Activated CD4-positive, alpha-beta memory T cell treated with anti-CD3 and anti-CD28 coated beads, Interleukin-2, amount 10 ng/mL, durations not matched to agents 7 days and 5 days (primary cell): ENCODE results near the gene CEP41. TPM values are rescaled to one million over a fixed set of nuclear protein-coding genes. Genes with fewer than 3 reads are reported as not detected.

Source experiments
- total RNA-seq, 2 experiments: library from RNA; stranded (reverse); gene quantifications; one replicate each; pipeline ENCODE4 v1.2.3, GENCODE V29; 2021

CEP41 gene
- total RNA-seq, 2 experiments from 2014 or later, result 13.2 to 15.7 TPM

Other genes starting within 250 kb of the CEP41 start
- gene TMEM209, start 235.6 kb downstream of the CEP41 start, total RNA-seq, result 10 to 100 TPM; 35.5 to 35.7 TPM
- not detected for gene SSMEM1, start 233.2 kb downstream of the CEP41 start, total RNA-seq
- gene CPA2, start 174.2 kb downstream of the CEP41 start, total RNA-seq, result not detected
- gene CPA4, start 147.9 kb downstream of the CEP41 start, total RNA-seq, result not detected
- not detected for gene CPA5, start 96.2 kb downstream of the CEP41 start, total RNA-seq
- not detected for gene CPA1, start 60.5 kb downstream of the CEP41 start, total RNA-seq
- gene MEST, start 51.1 kb upstream of the CEP41 start, total RNA-seq, result under 1 TPM; 0.55 to 0.68 TPM
- gene COPG2, start 227.7 kb upstream of the CEP41 start, total RNA-seq, result 10 to 100 TPM; 11.2 to 12.0 TPM
- not detected for gene TSGA13, start 245.5 kb upstream of the CEP41 start, total RNA-seq